ENCODE results near the gene ATIC.

Gene ATIC

GRCh38 chr2:215378045-215378444 lies 66.2 kb downstream of the ATIC start:
- no peak for DNase-seq

GRCh38 chr2:215379039-215379438 lies 67.2 kb downstream of the ATIC start:
- no peak for DNase-seq

- no peak for DNase-seq
Observed at GRCh38 chr2:215379948-215380347, 68.1 kb downstream of the ATIC start.

DNA sequence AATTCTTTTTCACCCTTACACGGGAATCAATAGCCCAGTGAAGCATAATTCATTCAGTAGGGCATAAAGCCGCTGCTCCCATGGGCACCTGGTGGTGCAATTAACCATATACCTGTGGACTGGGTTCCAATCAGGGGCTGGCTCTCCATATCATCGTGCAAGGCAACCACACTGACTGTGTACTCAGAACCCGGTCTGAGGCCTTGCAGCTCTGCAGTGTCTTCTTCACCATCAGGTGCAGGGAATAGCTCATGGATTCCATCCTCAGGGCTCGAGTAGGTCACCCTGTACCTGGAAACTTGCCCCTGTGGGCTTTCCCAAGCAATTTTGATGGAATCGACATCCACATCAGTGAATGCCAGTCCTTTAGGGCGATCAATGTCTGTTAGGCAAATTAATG lies 68.8 kb downstream of the ATIC start:
- no peak for DNase-seq

- no peak for DNase-seq
Observed at GRCh38 chr2:215382011-215382410, 70.2 kb downstream of the ATIC start.

DNA sequence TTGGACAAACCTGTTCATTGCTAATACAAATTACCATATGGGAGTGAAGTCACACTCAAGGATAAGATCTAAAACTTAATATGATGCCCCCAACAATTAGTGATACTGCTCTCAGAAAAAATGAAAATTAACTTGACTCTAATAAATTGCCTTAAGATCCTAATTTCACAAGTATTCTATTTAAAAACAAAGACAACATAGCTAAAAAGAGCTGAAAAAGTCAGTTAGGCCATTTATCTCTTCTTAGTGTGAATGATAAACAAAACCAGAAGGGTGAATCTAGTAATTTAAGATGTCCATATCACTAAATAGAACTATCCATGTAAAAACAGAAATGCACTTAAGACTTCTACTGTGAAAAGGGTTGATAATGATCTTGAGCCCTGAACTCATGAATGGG lies 70.6 kb downstream of the ATIC start:
- DNase-seq, result no peak

DNA sequence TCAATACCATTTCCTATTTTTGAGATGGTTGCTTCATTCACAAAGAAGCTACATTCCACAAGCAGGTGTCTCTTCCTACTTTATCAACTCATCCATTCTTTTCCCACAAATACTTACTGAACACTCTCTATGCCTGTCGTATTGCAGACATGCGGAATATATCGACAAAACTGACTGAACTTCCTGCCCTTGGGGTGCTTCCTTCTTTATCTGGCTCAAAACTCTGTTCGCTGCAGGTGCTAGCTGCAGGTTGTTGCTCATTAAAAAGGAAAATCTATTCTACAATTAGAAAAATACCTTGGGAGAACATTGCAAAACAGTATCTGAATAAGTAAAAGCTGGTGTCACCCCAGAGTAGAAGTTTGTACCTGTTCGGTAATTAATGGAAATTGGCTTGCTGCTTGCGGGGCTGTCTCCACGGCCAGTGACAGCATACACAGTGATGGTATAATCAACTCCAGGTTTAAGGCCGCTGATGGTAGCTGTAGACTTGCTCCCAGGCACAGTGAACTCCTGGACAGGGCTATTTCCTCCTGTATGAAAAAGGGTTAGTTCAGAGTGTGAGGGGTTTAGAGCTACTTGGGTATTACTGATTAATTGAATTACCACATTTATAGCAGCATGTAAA lies 71.9 kb downstream of the ATIC start:
- DNase-seq, result no peak

- DNase-seq, result no peak
Observed at GRCh38 chr2:215384710-215385109, 72.9 kb downstream of the ATIC start.

DNA sequence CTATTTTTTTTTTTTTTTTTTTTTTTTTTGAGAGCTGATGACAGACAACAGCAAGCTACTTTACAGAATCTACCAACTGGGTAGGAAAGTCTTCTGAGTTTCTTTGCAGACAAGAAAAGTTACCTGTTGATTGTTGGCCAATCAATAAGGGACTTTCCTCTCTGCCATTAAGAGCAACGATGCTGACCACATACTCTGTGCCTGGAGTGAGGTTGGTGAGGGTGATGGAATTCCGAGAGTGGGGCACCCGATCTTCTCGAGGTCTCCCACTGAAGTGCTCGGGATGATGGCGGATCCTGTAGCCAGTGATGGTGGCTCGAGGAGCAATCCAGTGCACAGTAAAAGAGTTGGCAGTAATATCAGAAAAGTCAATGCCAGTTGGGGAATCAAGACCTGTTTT lies 74.7 kb downstream of the ATIC start:
- no peak for DNase-seq

DNA sequence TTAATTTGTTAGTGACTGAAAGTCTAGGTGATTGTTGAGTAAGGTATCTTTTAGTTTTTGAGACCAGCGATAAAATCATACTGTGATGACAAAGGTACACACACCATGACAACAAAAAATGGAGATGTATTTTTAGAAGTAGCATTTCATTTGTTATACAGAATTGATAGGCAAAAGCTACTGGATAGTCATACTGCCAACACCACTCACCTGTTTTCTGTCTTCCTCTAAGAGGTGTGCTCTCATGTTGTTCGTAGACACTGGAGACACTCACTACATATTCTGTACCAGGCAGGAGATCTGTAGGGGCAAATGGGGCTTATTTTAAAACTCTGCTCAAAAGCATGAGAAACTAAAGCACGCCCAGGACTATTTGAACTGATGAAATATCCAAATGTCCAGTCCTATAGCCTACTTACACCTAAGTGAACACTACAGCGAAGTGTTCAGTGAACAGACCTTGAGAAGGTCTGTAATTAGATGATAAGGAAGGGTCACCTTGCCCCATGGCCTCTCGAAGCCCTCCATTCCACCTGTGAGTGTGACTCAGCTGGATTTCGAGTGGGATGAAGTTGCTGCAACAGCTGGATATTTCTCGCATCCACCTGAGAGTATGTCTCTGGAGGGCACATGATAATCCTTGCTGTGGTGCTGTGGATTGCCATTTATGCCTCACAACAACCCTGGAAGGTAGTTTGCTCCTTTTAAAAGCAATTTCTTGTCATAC lies 76.3 kb downstream of the ATIC start:
- no peak for DNase-seq

DNA sequence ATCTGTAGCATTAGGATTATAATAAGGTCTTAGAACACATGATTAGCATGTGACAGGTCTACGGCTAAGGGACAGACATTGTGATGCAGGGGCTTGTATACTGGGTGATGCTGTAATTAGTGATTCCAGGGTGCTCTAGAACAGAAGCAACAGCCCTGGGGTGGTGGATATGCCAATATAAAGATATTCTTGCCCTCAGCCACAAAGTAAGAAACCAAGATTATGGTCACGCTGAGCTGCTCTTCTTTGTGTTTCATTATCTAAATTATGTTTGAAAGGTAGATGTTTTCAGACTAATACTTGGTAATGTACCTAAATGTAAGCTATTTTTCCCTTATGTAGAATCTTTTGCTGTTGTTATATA lies 78.7 kb downstream of the ATIC start:
- DNase-seq, result no peak

DNA sequence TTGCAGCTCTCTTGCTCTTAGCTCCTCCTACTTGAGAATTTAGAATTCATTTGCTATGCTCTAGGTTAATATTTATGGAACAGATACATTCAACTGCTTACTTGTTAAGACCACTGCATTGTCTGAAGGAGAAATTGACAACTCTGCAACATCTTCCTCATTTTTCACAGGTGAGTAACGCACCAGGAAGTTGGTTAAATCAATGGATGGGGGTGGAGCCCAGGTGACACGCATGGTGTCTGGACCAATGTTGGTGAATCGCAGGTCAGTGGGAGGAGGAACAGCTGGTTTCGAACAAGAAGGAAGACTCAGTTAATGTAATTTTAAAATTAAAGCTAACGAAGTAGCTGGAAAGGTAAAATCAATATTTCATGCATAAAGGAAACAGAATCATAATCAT lies 79.7 kb downstream of the ATIC start:
- DNase-seq, result no peak

DNA sequence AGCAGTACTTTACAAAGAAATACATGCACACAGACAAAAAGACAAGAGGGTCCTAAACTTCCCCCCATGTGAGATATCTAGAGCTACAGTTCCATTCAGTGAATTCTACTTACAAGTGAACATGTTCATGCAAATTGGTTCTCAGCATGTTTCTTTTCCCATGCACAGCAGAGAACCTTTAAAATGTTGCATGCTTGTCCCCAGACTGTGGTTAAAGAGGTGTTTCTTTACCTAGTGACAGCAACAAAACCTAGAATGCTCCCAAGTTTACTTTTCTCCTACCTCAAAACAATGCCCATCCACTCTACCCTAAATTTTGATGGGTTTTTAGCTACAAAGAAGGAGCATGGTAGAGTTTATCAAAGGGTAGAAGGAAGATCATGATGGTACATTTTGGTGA lies 80.3 kb downstream of the ATIC start:
- no peak for DNase-seq

- no peak for DNase-seq
Observed at GRCh38 chr2:215392687-215393270, 80.9 kb downstream of the ATIC start.

- DNase-seq, result no peak
Observed at GRCh38 chr2:215394102-215394805, 82.4 kb downstream of the ATIC start.

- no peak for DNase-seq
Observed at GRCh38 chr2:215395687-215396460, 84.0 kb downstream of the ATIC start.

- peak; percentile 79 for DNase-seq
Observed at GRCh38 chr2:215396595-215397313, 84.9 kb downstream of the ATIC start.

- DNase-seq, result no peak
Observed at GRCh38 chr2:215397632-215398341, 85.9 kb downstream of the ATIC start.

GRCh38 chr2:215399067-215399716 lies 87.3 kb downstream of the ATIC start:
- no peak for DNase-seq

Data from inflammatory macrophage treated with lipopolysaccharide for 4 hours (primary cell).